Panc1 (cell line): ENCODE data around the gene ADAMTSL2.

Source experiments
- POLR2AphosphoS5 ChIP-seq: IDR thresholded peaks from 2 replicates; pipeline ENCODE4 v1.6.1; 2012; ENCODE audit warnings: mild to moderate bottlenecking, low read depth, low read length, moderate library complexity
- REST ChIP-seq, 2 experiments: IDR thresholded peaks; 2 replicates each; pipeline ENCODE4 v1.6.1; 2011 to 2012; ENCODE audit warnings: low read depth in 2 of 2, control low read depth in 1 of 2, low read length in 1 of 2, mild to moderate bottlenecking in 1 of 2, moderate library complexity in 1 of 2; ENCODE audit not compliant: insufficient read depth in 1 of 2
- SIN3A ChIP-seq: IDR thresholded peaks from 2 replicates; pipeline ENCODE4 v1.6.1; 2012; ENCODE audit warnings: low read depth, mild to moderate bottlenecking, low read length, moderate library complexity, borderline replicate concordance; ENCODE audit not compliant: insufficient read depth
- TF ChIP-seq, protein P1 (sequence below): fragments of 450-650 bp; IDR thresholded peaks from 2 replicates; pipeline ENCODE4 v1.5.1; 2017; ENCODE audit warnings: mild to moderate bottlenecking

GRCh38 chr9:133542002-133542401, 7.5 kb downstream of the ADAMTSL2 start:
- TF ChIP-seq, protein P1, sequence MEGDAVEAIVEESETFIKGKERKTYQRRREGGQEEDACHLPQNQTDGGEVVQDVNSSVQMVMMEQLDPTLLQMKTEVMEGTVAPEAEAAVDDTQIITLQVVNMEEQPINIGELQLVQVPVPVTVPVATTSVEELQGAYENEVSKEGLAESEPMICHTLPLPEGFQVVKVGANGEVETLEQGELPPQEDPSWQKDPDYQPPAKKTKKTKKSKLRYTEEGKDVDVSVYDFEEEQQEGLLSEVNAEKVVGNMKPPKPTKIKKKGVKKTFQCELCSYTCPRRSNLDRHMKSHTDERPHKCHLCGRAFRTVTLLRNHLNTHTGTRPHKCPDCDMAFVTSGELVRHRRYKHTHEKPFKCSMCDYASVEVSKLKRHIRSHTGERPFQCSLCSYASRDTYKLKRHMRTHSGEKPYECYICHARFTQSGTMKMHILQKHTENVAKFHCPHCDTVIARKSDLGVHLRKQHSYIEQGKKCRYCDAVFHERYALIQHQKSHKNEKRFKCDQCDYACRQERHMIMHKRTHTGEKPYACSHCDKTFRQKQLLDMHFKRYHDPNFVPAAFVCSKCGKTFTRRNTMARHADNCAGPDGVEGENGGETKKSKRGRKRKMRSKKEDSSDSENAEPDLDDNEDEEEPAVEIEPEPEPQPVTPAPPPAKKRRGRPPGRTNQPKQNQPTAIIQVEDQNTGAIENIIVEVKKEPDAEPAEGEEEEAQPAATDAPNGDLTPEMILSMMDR = no peak
- TF ChIP-seq POLR2AphosphoS5 = no peak
- no peak for TF ChIP-seq REST (IDR thresholded peaks at IDR 0.05; ENCODE audit: insufficient read depth in 1 of 2, low read depth in 2 of 2, low read length in 1 of 2)
- no peak for TF ChIP-seq SIN3A
